Measurements from ENCODE around the gene FAM43B.

FAM43B gene

GRCh38 chr1:20538227-20538626, 14.1 kb upstream of the FAM43B start:
- no peak for TF ChIP-seq CTCF (IDR thresholded peaks at IDR 0.05; ENCODE audit: low read depth, low read length)
- DNase-seq (ENCODE audit: extremely low read depth, low read depth): no peak

- no peak for DNase-seq (ENCODE audit: extremely low read depth, low read depth)
- TF ChIP-seq CTCF (IDR thresholded peaks at IDR 0.05; ENCODE audit: low read depth, low read length): no peak
Observed at GRCh38 chr1:20538760-20539551, 13.4 kb upstream of the FAM43B start.

- no peak for TF ChIP-seq CTCF (IDR thresholded peaks at IDR 0.05; ENCODE audit: low read depth, low read length)
- no peak for DNase-seq (ENCODE audit: extremely low read depth, low read depth)
Observed at GRCh38 chr1:20540281-20540680, 12.1 kb upstream of the FAM43B start.

- DNase-seq (ENCODE audit: extremely low read depth, low read depth): no peak
- TF ChIP-seq CTCF (IDR thresholded peaks at IDR 0.05; ENCODE audit: low read depth, low read length): no peak
Observed at GRCh38 chr1:20546637-20547036, 5.7 kb upstream of the FAM43B start.

GRCh38 chr1:20551161-20551560, 1.2 kb upstream of the FAM43B start:
- TF ChIP-seq CTCF (IDR thresholded peaks at IDR 0.05; ENCODE audit: low read depth, low read length): no peak
- no peak for DNase-seq (ENCODE audit: extremely low read depth, low read depth)

GRCh38 chr1:20552728-20553445, 514 bp downstream of the FAM43B start:
- no peak for TF ChIP-seq CTCF (IDR thresholded peaks at IDR 0.05; ENCODE audit: low read depth, low read length)
- DNase-seq (ENCODE audit: extremely low read depth, low read depth): no peak

- TF ChIP-seq CTCF (IDR thresholded peaks at IDR 0.05; ENCODE audit: low read depth, low read length): no peak
- DNase-seq (ENCODE audit: extremely low read depth, low read depth): no peak
Observed at GRCh38 chr1:20555025-20555757, 2.8 kb downstream of the FAM43B start.
